ENCODE measurements around the gene PTPN6.

- TF ChIP-seq CTCF (IDR thresholded peaks at IDR 0.05; ENCODE audit: low read depth, low read length, poor library complexity, severe bottlenecking) (no peak), EZH2phosphoT487 (IDR thresholded peaks at IDR 0.05; ENCODE audit: borderline replicate concordance, low read length) (no peak)
Observed at GRCh38 chr12:7008864-7009263, 57.7 kb downstream of the PTPN6 start.

Measured in DOHH2 (cell line).